Glutamatergic neuron (in vitro differentiated cells): ENCODE data around the gene ZNF407. TPM values are rescaled to one million over a fixed set of nuclear protein-coding genes. Genes with fewer than 3 reads are reported as not detected.

ENCODE experiments used
- DNase-seq: peaks from one replicate; pipeline ENCODE4 v3.0.0; 2022
- H3K27ac Mint-ChIP-seq: one replicate; pipeline ENCODE4 v1.8.0; 2020; ENCODE audit warnings: mild to moderate bottlenecking, mixed read lengths, inconsistent platforms; ENCODE audit not compliant: unreplicated experiment
- H3K27me3 Mint-ChIP-seq: one replicate; pipeline ENCODE4 v1.8.0; 2020; ENCODE audit warnings: mild to moderate bottlenecking, moderate library complexity, mixed read lengths, inconsistent platforms; ENCODE audit not compliant: unreplicated experiment
- H3K36me3 Mint-ChIP-seq: one replicate; pipeline ENCODE4 v1.8.0; 2020; ENCODE audit warnings: mild to moderate bottlenecking, mixed read lengths, inconsistent platforms; ENCODE audit not compliant: unreplicated experiment
- H3K4me1 Mint-ChIP-seq: one replicate; pipeline ENCODE4 v1.8.0; 2020; ENCODE audit warnings: mild to moderate bottlenecking, low read depth, mixed read lengths, inconsistent platforms; ENCODE audit not compliant: unreplicated experiment
- H3K4me3 Mint-ChIP-seq: one replicate; pipeline ENCODE4 v1.8.0; 2020; ENCODE audit warnings: mild to moderate bottlenecking, mixed read lengths, inconsistent platforms; ENCODE audit not compliant: unreplicated experiment
- H3K9me3 Mint-ChIP-seq: one replicate; pipeline ENCODE4 v1.8.0; 2020; ENCODE audit warnings: mild to moderate bottlenecking, moderate library complexity, mixed read lengths, inconsistent platforms; ENCODE audit not compliant: unreplicated experiment
- CTCF ChIP-seq: fragments of 200-600 bp; sonication (generic); IDR thresholded peaks from one replicate; pipeline ENCODE4 v1.5.0; 2021; ENCODE audit not compliant: partially characterized antibody, unreplicated experiment
- total RNA-seq: library from RNA; stranded (reverse); fragmentation: NEBNext Ultra II Directional; extraction: Animal tissue kit (Norgen Biotek cat#: 25700); gene quantifications from one replicate; pipeline ENCODE4 v1.2.1, GENCODE V29; 2021; ENCODE audit not compliant: unreplicated experiment

Gene ZNF407
- total RNA-seq, 1 donor from 2014 or later: 15.8 TPM

- DNase-seq: no peak
- no peaks in the 10 kb centered on the region for H3K36me3 Mint-ChIP-seq
- no peaks in the 10 kb centered on the region for H3K27me3 Mint-ChIP-seq
- H3K4me3 Mint-ChIP-seq: no peak overlapping the region
- TF ChIP-seq CTCF: no peak
- H3K9me3 Mint-ChIP-seq: no peaks in the 10 kb centered on the region
- H3K27ac Mint-ChIP-seq: no peak overlapping the region
- no peaks in the 10 kb centered on the region for H3K4me1 Mint-ChIP-seq
These were observed 85.3 kb downstream of the ZNF407 start for GRCh38 chr18:74682991-74683297.

GRCh38 chr18:74683573-74683972 lies 85.9 kb downstream of the ZNF407 start:
- no peak for DNase-seq
- Mint-ChIP-seq H3K27ac (no peak overlapping the region), H3K27me3 (no peaks in the 10 kb centered on the region), H3K4me1 (no peaks in the 10 kb centered on the region), H3K9me3 (no peaks in the 10 kb centered on the region), H3K4me3 (no peak overlapping the region), H3K36me3 (no peaks in the 10 kb centered on the region)
- no peak for TF ChIP-seq CTCF

DNA sequence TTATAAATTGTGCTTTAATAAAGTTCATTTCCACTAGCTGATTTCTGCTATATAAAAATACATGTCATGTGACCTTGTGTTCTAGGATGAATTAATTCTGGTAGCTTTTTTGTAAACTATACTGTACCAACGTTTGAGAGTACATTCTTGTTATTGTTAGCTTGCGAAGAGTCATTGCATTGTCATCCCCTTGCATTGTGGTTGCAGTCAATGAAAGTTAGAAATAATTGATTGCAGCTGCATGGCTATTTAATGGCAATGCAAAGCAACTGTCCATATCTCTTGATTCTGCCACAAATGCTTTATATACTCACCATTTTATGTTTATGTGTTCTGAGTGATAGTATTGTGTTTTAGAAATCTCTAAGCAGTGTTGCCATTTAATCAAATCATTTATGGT lies 91.6 kb downstream of the ZNF407 start:
- peaks cover 7% of the 10 kb centered on the region for H3K4me1 Mint-ChIP-seq
- no peak for TF ChIP-seq CTCF
- H3K27me3 Mint-ChIP-seq: peaks cover 1% of the 10 kb centered on the region
- no peak overlapping the region for H3K4me3 Mint-ChIP-seq
- DNase-seq: no peak
- no peak overlapping the region for H3K27ac Mint-ChIP-seq
- H3K9me3 Mint-ChIP-seq: no peaks in the 10 kb centered on the region
- H3K36me3 Mint-ChIP-seq: no peaks in the 10 kb centered on the region

DNA sequence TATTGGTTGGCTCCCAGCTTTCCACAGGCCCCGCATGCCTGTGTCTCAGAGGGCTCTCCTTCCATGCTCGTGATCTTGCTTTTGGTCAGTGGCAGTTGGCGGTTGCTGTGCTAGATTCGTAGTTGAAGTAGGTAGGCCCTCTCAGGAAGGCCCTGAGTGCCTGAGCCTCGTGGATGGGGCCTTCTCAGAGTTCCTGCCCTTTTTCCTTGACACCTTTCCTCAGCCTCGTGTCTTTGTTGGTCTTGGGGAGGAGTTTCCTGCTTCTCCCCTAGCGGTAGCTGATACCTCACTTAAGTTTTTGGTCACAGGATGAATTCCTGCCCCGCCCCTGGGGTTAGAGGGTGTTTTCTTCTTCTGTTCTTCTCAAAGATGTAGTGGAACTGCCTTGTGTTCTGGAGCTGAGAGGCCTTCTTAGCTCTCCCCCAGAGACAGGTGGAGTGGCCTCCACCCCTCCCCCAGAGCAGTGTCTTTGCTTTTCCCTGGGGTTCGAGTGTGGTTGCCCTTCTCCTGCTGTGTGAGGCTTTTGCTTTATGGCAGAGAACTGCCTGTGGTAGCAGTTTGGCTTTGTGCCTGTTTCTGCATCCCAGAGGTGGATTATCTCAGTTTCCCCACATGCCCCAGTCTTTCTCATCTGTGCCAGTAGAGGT lies 94.8 kb downstream of the ZNF407 start:
- H3K9me3 Mint-ChIP-seq: no peaks in the 10 kb centered on the region
- peaks cover 1% of the 10 kb centered on the region for H3K27me3 Mint-ChIP-seq
- peaks cover 7% of the 10 kb centered on the region for H3K4me1 Mint-ChIP-seq
- no peak overlapping the region for H3K27ac Mint-ChIP-seq
- no peak for TF ChIP-seq CTCF
- no peak overlapping the region for H3K4me3 Mint-ChIP-seq
- no peaks in the 10 kb centered on the region for H3K36me3 Mint-ChIP-seq
- DNase-seq: no peak

GRCh38 chr18:74694436-74694835 lies 96.8 kb downstream of the ZNF407 start:
- Mint-ChIP-seq H3K4me3 (no peak overlapping the region), H3K27ac (no peak overlapping the region), H3K27me3 (peaks cover 1% of the 10 kb centered on the region), H3K36me3 (no peaks in the 10 kb centered on the region), H3K4me1 (peaks cover 7% of the 10 kb centered on the region), H3K9me3 (no peaks in the 10 kb centered on the region)
- TF ChIP-seq CTCF: no peak
- DNase-seq: no peak
